GM12891 (cell line): ENCODE results near the gene BCAS1.

Experiments used
- POLR2A ChIP-seq: IDR thresholded peaks from 2 replicates; pipeline ENCODE4 v1.6.1; 2011; ENCODE audit warnings: low read depth, low read length, control low read depth
- POLR2AphosphoS5 ChIP-seq: IDR thresholded peaks from 2 replicates; pipeline ENCODE4 v1.6.1; 2011; ENCODE audit warnings: low read depth, low read length, control low read depth
- POU2F2 ChIP-seq: IDR thresholded peaks from 2 replicates; pipeline ENCODE4 v1.6.1; 2011; ENCODE audit warnings: low read depth, mild to moderate bottlenecking, control low read depth, low read length, moderate library complexity
- SPI1 ChIP-seq: IDR thresholded peaks from 2 replicates; pipeline ENCODE4 v1.6.1; 2011; ENCODE audit warnings: low read depth, low read length, control low read depth
- TAF1 ChIP-seq: IDR thresholded peaks from 2 replicates; pipeline ENCODE4 v1.6.1; 2011; ENCODE audit warnings: low read depth, low read length, control low read depth

- no peak for TF ChIP-seq POLR2A
- TF ChIP-seq POLR2AphosphoS5 = no peak
- no peak for TF ChIP-seq TAF1
- no peak for TF ChIP-seq SPI1
- TF ChIP-seq POU2F2 = no peak
Observed at GRCh38 chr20:54084193-54084592, 13.8 kb upstream of the BCAS1 start.
